H9 (cell line): ENCODE measurements around the gene DDX51. TPM values are rescaled to one million over a fixed set of nuclear protein-coding genes. Genes with fewer than 3 reads are reported as not detected.

ENCODE experiments used
- DNase-seq: peaks from one replicate; pipeline ENCODE4 v3.0.0-alpha.2; 2017
- H2AFZ ChIP-seq: one replicate; pipeline ENCODE4 v1.6.1; 2013; ENCODE audit warnings: mild to moderate bottlenecking, low read length, control low read depth, moderate library complexity
- H2AK5ac ChIP-seq: 2 replicates; pipeline ENCODE4 v1.6.1; 2013; ENCODE audit warnings: low read length, control low read depth, mixed read lengths; ENCODE audit not compliant: insufficient read length
- H2BK120ac ChIP-seq: one replicate; pipeline ENCODE4 v1.6.1; 2013; ENCODE audit warnings: low read depth, mild to moderate bottlenecking, low read length, control low read depth, inconsistent platforms; ENCODE audit not compliant: poor library complexity, severe bottlenecking
- H2BK12ac ChIP-seq: 2 replicates; pipeline ENCODE4 v1.6.1; 2013; ENCODE audit warnings: low read length, control low read depth, mixed read lengths, low read depth; ENCODE audit not compliant: insufficient read length
- H2BK15ac ChIP-seq: 2 replicates; pipeline ENCODE4 v1.6.1; 2013; ENCODE audit warnings: low read depth, low read length, control low read depth
- H2BK20ac ChIP-seq: one replicate; pipeline ENCODE4 v1.6.1; 2013; ENCODE audit warnings: low read depth, mild to moderate bottlenecking, low read length, control low read depth, inconsistent platforms; ENCODE audit not compliant: poor library complexity, severe bottlenecking
- H2BK5ac ChIP-seq: 2 replicates; pipeline ENCODE4 v1.6.1; 2013; ENCODE audit warnings: low read length, control low read depth, mixed read lengths; ENCODE audit not compliant: insufficient read length
- H3K14ac ChIP-seq: 2 replicates; pipeline ENCODE4 v1.6.1; 2013; ENCODE audit warnings: low read length, control low read depth; ENCODE audit not compliant: insufficient read depth
- H3K18ac ChIP-seq: 2 replicates; pipeline ENCODE4 v1.6.1; 2013; ENCODE audit warnings: low read depth, mild to moderate bottlenecking, mixed read lengths, low read length, control low read depth; ENCODE audit not compliant: insufficient read length
- H3K23ac ChIP-seq: 2 replicates; pipeline ENCODE4 v1.6.1; 2013; ENCODE audit warnings: low read length, control low read depth, mixed read lengths, low read depth; ENCODE audit not compliant: insufficient read length
- H3K23me2 ChIP-seq: 2 replicates; pipeline ENCODE4 v1.6.1; 2013; ENCODE audit warnings: low read depth, mild to moderate bottlenecking, mixed read lengths, low read length, control low read depth; ENCODE audit not compliant: insufficient read length, poor library complexity, severe bottlenecking
- H3K27ac ChIP-seq: 2 replicates; pipeline ENCODE4 v1.5.1; 2013; ENCODE audit warnings: low read length, control low read depth, mixed read lengths, low read depth; ENCODE audit not compliant: insufficient read length
- H3K27me3 ChIP-seq: 2 replicates; pipeline ENCODE4 v1.6.1; 2013; ENCODE audit warnings: low read length, control low read depth, inconsistent platforms; ENCODE audit not compliant: insufficient read depth
- H3K4ac ChIP-seq: 2 replicates; pipeline ENCODE4 v1.6.1; 2013; ENCODE audit warnings: low read depth, mild to moderate bottlenecking, control low read depth, inconsistent platforms, low read length, moderate library complexity
- H3K4me1 ChIP-seq: 2 replicates; pipeline ENCODE4 v1.6.1; 2013; ENCODE audit warnings: low read length, control low read depth, inconsistent platforms; ENCODE audit not compliant: insufficient read depth
- H3K4me2 ChIP-seq: 2 replicates; pipeline ENCODE4 v1.6.1; 2013; ENCODE audit warnings: low read length, control low read depth, mixed read lengths; ENCODE audit not compliant: insufficient read length, insufficient read depth
- H3K56ac ChIP-seq: 2 replicates; pipeline ENCODE4 v1.6.1; 2013; ENCODE audit warnings: low read depth, mild to moderate bottlenecking, mixed read lengths, low read length, control low read depth; ENCODE audit not compliant: insufficient read length
- H3K79me1 ChIP-seq: 2 replicates; pipeline ENCODE4 v1.6.1; 2013; ENCODE audit warnings: low read depth, mild to moderate bottlenecking, moderate library complexity, low read length, control low read depth, inconsistent platforms; ENCODE audit not compliant: insufficient read depth, poor library complexity, severe bottlenecking
- H3K79me2 ChIP-seq: 2 replicates; pipeline ENCODE4 v1.6.1; 2013; ENCODE audit warnings: low read length, control low read depth, inconsistent platforms; ENCODE audit not compliant: insufficient read depth
- H3K9ac ChIP-seq: 2 replicates; pipeline ENCODE4 v1.6.1; 2013; ENCODE audit warnings: low read length, control low read depth, mixed read lengths; ENCODE audit not compliant: insufficient read length; ENCODE audit errors: extremely low read depth
- H3K9me3 ChIP-seq: one replicate; pipeline ENCODE4 v1.6.1; 2013; ENCODE audit warnings: low read depth, low read length, inconsistent platforms; ENCODE audit not compliant: control insufficient read depth
- H3T11ph ChIP-seq: one replicate; pipeline ENCODE4 v1.6.1; 2013; ENCODE audit warnings: mild to moderate bottlenecking, low read length, control low read depth, inconsistent platforms
- H4K20me1 ChIP-seq: one replicate; pipeline ENCODE4 v1.6.1; 2013; ENCODE audit not compliant: control insufficient read depth, insufficient read length, insufficient read depth
- H4K5ac ChIP-seq: 2 replicates; pipeline ENCODE4 v1.6.1; 2013; ENCODE audit warnings: low read depth, mild to moderate bottlenecking, mixed read lengths, low read length, control low read depth; ENCODE audit not compliant: insufficient read length
- H4K8ac ChIP-seq: replicated peaks from 2 replicates; pipeline ENCODE4 v1.6.1; 2013; ENCODE audit warnings: low read length, control low read depth, mixed read lengths, low read depth; ENCODE audit not compliant: insufficient read length
- H4K91ac ChIP-seq: 2 replicates; pipeline ENCODE4 v1.6.1; 2013; ENCODE audit warnings: low read depth, mild to moderate bottlenecking, moderate library complexity, mixed read lengths, low read length, control low read depth; ENCODE audit not compliant: insufficient read length
- H3K27ac Mint-ChIP-seq, 3 experiments: 2 replicates in 2 of 3; 3 replicates in 1 of 3; pipeline ENCODE4 v1.8.0; 2020 to 2021; ENCODE audit warnings: mixed read lengths in 3 of 3, mild to moderate bottlenecking in 1 of 3, moderate library complexity in 1 of 3
- H3K27me3 Mint-ChIP-seq: 2 replicates; pipeline ENCODE4 v1.8.0; 2021; ENCODE audit warnings: low read depth, mild to moderate bottlenecking, moderate library complexity, mixed read lengths
- H3K36me3 Mint-ChIP-seq, 3 experiments: 2 replicates in 2 of 3; 3 replicates in 1 of 3; pipeline ENCODE4 v1.8.0; 2020 to 2021; ENCODE audit warnings: low read depth in 3 of 3, mixed read lengths in 3 of 3; ENCODE audit not compliant: insufficient read depth in 1 of 3
- H3K4me1 Mint-ChIP-seq, 2 experiments: 2 replicates each; pipeline ENCODE4 v1.8.0; 2020; ENCODE audit warnings: mixed read lengths in 2 of 2
- H3K4me3 Mint-ChIP-seq, 2 experiments: 2 replicates in 1 of 2; 3 replicates in 1 of 2; pipeline ENCODE4 v1.8.0; 2020 to 2021; ENCODE audit warnings: mild to moderate bottlenecking in 2 of 2, mixed read lengths in 2 of 2, moderate library complexity in 1 of 2
- H3K9me3 Mint-ChIP-seq, 2 experiments: 2 replicates in 1 of 2; 3 replicates in 1 of 2; pipeline ENCODE4 v1.8.0; 2020; ENCODE audit warnings: mild to moderate bottlenecking in 2 of 2, mixed read lengths in 2 of 2, moderate library complexity in 1 of 2
- WGBS: extraction: QIAGEN DNeasy Blood & Tissue Kit; methylation state at CpG from one replicate; pipeline ENCODE4 v1.1.7; 2013; ENCODE audit warnings: missing lambda C conversion rate, low lambda C conversion rate, mixed read lengths; ENCODE audit not compliant: insufficient read length; ENCODE audit errors: extremely low coverage; 5-methylcytosine and 5-hydroxymethylcytosine counted together
- total RNA-seq: library from RNA; stranded (reverse); gene quantifications from 2 replicates; pipeline ENCODE4 v1.2.1, GENCODE V29; 2021
- TF ChIP-seq, protein P1 (sequence below): fragments of 200-600 bp; sonication (generic); conservative IDR thresholded peaks from 3 replicates; pipeline ENCODE4 v1.8.0; 2021; ENCODE audit warnings: antibody characterized with exemption, mild to moderate bottlenecking

DDX51 gene
- total RNA-seq, 1 experiment from 2014 or later: 37.9 TPM

DNA sequence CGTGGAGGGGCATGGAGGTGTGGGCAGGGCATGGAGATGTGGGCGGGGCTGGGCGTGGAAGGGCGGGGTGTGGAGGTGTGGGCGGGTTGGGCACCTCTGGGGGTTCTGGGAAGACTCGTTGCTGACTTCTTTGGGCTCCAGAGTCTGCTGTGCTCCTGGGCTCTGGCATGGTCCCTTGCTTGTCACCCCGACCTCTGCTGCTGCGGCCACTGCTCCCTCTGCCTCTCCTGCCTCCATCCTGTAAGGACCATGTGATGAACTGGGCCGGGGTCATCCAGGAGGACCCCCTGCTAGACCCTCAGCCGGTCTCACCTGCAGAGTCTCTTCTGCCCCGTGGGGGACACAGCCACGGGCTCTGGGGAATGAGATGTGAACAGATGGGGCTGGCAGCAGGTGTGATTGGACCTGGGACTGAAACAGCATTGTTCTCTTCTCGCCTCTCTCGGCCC lies 15.5 kb upstream of the DDX51 start:
- TF ChIP-seq, protein P1, sequence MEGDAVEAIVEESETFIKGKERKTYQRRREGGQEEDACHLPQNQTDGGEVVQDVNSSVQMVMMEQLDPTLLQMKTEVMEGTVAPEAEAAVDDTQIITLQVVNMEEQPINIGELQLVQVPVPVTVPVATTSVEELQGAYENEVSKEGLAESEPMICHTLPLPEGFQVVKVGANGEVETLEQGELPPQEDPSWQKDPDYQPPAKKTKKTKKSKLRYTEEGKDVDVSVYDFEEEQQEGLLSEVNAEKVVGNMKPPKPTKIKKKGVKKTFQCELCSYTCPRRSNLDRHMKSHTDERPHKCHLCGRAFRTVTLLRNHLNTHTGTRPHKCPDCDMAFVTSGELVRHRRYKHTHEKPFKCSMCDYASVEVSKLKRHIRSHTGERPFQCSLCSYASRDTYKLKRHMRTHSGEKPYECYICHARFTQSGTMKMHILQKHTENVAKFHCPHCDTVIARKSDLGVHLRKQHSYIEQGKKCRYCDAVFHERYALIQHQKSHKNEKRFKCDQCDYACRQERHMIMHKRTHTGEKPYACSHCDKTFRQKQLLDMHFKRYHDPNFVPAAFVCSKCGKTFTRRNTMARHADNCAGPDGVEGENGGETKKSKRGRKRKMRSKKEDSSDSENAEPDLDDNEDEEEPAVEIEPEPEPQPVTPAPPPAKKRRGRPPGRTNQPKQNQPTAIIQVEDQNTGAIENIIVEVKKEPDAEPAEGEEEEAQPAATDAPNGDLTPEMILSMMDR: no peak
- H3K27ac Mint-ChIP-seq: no peak overlapping the region
- no peaks in the 10 kb centered on the region; a peak in 1 of 5 replicates for H3K9me3 Mint-ChIP-seq
- H3K23ac ChIP-seq: no peak overlapping the region
- H2BK120ac ChIP-seq: no peak overlapping the region
- H3K36me3 Mint-ChIP-seq: no peaks in the 10 kb centered on the region
- no peaks in the 10 kb centered on the region for H4K20me1 ChIP-seq
- no peak overlapping the region for H3K56ac ChIP-seq
- H2BK12ac ChIP-seq: no peak overlapping the region
- 0 out of 4 replicates have a peak, but pooled peaks cover 0 to 2% of the 10 kb centered on the region in 2 experiments for H3K4me1 Mint-ChIP-seq
- H2AK5ac ChIP-seq: no peak overlapping the region
- H3K79me2 ChIP-seq: no peaks in the 10 kb centered on the region
- H3K79me1 ChIP-seq: no peaks in the 10 kb centered on the region
- H3K4me3 Mint-ChIP-seq: no peak overlapping the region
- H4K91ac ChIP-seq: no peak overlapping the region
- no peaks in the 10 kb centered on the region for H3K23me2 ChIP-seq
- no peak overlapping the region for H3K27ac ChIP-seq
- no peak overlapping the region for H3K18ac ChIP-seq
- H2BK20ac ChIP-seq: no peak overlapping the region
- no peak overlapping the region for H3K9ac ChIP-seq
- DNase-seq: no peak
- H4K5ac ChIP-seq: no peak overlapping the region
- WGBS: no CpG with 5 or more reads among the region's 14 CpGs
- H2AFZ ChIP-seq: no peak overlapping the region
- H3K4ac ChIP-seq: no peak overlapping the region
- no peak overlapping the region for H3T11ph ChIP-seq
- no peak overlapping the region for H4K8ac ChIP-seq
- peaks cover 18% of the 10 kb centered on the region for H3K9me3 ChIP-seq
- H3K14ac ChIP-seq: no peak overlapping the region
- no peak overlapping the region for H2BK15ac ChIP-seq
- H3K27me3 ChIP-seq: no peaks in the 10 kb centered on the region; the same call in 1 of the 2 replicates
- no peak overlapping the region for H3K4me2 ChIP-seq
- no peak overlapping the region for H2BK5ac ChIP-seq
- no peaks in the 10 kb centered on the region for H3K4me1 ChIP-seq
- peaks cover 36% of the 10 kb centered on the region for H3K27me3 Mint-ChIP-seq
